GM12801 (cell line): ENCODE results near the gene KRTAP4-7.
"Not testable (repeated sequence)": the region's sequence is repeated elsewhere in the genome, so short reads cannot be mapped to it uniquely, and the experiment has no call there.

Source experiments
- TF ChIP-seq, protein P1 (sequence below): IDR thresholded peaks from one replicate; pipeline ENCODE4 v1.5.1; 2011; ENCODE audit warnings: control low read depth; ENCODE audit not compliant: insufficient read length; ENCODE audit errors: extremely low read depth

KRTAP4-7 gene

DNA sequence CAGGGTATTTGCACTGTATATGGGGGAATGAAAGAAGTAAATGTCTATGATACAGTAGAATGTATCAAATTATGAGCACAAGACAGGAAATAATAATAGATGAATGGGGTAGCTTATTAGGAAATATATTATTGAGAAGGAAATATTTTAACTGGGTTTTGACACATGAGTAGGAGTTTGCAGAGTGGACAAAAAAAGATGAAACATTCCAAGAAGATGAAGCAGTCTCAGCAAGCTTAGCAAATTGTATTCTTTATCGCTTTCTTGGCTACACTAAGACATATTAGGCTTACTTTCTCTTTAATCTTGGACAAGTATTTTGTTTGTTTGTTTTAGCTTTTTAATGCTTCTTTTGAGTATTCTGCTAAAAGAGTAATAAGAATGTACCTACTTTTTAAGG lies 19.9 kb downstream of the KRTAP4-7 start:
- TF ChIP-seq, protein P1, sequence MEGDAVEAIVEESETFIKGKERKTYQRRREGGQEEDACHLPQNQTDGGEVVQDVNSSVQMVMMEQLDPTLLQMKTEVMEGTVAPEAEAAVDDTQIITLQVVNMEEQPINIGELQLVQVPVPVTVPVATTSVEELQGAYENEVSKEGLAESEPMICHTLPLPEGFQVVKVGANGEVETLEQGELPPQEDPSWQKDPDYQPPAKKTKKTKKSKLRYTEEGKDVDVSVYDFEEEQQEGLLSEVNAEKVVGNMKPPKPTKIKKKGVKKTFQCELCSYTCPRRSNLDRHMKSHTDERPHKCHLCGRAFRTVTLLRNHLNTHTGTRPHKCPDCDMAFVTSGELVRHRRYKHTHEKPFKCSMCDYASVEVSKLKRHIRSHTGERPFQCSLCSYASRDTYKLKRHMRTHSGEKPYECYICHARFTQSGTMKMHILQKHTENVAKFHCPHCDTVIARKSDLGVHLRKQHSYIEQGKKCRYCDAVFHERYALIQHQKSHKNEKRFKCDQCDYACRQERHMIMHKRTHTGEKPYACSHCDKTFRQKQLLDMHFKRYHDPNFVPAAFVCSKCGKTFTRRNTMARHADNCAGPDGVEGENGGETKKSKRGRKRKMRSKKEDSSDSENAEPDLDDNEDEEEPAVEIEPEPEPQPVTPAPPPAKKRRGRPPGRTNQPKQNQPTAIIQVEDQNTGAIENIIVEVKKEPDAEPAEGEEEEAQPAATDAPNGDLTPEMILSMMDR = no peak

DNA sequence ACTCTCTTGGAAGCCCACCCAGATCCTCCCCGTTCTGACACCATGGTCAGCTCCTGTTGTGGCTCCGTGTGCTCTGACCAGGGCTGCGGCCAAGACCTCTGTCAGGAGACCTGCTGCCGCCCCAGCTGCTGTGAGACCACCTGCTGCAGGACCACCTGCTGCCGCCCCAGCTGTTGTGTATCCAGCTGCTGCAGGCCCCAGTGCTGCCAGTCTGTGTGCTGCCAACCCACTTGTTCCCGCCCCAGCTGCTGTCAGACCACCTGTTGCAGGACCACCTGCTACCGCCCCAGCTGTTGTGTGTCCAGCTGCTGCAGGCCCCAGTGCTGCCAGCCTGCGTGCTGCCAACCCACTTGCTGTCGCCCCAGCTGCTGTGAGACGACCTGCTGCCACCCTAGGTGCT lies 21.4 kb downstream of the KRTAP4-7 start, which contains the start of gene KRTAP4-9:
Gene KRTAP4-9 (plus strand): TSS at position 43 of the 400 bp plus-strand sequence. CDS start 0 bp downstream, at position 43.
- TF ChIP-seq, protein P1 = not testable (repeated sequence)

DNA sequence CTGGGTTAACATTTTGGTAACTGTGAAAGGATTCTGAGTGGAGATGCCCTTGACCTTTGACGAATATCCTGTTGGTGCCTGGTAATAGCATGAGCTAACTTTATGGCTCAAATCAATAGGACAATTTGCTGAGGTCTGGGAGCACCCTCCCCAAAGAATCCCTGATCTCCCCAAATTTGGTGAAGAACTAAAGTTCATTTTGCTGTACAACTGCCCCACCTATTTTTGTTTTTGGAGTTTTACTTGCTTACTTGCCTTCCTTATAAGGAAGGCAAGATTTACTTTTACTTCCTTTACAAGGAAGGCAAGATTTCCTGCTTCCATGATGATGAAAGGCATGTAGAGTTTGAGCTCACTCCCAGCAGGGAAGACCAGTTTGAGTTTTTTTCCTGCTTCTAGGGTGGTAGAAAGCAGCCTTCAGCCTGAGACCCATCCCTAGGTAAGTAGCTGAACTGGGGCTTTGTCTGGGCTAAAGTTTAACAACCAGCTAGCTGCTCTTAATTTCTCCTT lies 24.0 kb downstream of the KRTAP4-7 start:
- TF ChIP-seq, protein P1 = no peak

DNA sequence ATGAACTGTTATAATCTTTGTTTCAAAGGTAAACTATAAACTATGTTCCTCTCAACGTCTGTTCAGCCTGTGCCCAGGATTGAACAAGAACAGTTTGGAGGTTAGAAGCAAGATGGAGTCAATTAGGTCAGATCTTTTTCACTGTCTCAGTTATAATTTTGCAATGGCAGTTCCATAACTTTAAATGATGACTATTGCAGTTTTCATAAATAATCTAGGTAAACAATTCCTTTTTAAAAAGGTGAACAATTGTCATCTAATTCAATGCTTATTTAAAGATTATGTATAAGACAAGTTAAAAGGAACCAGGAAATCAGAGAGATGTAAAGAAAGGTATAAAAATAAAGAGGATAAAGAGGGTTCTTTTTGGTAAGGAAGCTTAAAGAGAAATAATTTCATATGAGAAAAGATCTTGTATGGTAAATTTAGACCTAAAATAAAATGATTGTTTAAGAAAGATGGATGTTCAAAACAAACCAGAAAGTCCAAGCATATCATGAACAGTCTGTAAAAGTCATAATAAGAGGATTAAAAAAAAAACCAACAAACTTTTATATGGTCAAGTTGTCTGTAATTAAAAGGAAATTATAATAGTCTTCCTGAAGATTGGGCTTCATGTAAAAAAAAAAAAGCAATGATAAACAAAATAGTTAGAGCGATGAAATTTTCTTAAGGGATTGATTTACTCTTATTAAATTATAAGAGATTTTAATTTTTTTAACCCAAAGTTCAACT lies 27.4 kb downstream of the KRTAP4-7 start:
- TF ChIP-seq, protein P1 = no peak

DNA sequence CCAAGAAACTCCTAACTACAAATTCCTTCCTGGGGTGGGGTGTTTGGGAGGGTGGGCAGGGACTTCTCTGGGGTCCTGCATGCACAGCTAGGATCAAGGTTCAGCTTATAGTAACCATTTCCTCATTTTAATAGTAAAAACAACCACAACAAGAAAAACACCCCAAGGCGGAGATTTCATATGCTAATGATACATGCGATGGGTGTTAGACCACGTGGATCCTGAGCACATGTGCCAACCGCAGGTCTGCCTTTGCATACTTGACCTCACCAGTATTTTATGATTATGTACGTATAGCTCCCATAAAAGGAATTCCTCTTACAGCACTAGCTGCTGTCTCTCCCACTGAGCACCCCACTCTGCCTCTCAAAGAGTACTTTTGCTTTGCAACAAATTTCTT lies 32.3 kb downstream of the KRTAP4-7 start:
- TF ChIP-seq, protein P1 = no peak

DNA sequence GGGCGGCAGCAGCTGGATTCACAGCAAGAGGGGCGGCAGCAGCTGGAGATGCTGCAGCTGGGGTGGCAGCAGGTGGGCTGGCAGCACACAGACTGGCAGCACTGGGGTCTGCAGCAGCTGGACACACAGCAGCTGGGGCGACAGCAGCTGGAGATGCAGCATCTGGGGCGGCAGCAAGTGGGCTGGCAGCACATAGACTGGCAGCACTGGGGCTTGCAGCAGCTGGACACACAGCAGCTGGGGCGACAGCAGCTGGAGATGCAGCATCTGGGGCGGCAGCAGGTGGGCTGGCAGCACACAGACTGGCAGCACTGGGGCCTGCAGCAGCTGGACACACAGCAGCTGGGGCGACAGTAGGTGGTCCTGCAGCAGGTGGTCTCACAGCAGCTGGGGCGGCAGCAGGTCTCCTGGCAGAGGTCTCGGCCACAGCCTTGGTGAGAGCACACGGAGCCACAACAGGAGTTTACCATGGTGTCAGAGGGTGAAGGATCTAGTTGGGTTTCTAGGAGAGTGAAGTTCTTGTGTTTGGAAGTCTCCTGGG lies 34.0 kb downstream of the KRTAP4-7 start, which contains the start of gene KRTAP4-11:
Gene KRTAP4-11 (minus strand): TSS at position 528 of the 541 bp plus-strand sequence. CDS start 58 bp downstream, at position 470.
- TF ChIP-seq, protein P1 = not testable (repeated sequence)

DNA sequence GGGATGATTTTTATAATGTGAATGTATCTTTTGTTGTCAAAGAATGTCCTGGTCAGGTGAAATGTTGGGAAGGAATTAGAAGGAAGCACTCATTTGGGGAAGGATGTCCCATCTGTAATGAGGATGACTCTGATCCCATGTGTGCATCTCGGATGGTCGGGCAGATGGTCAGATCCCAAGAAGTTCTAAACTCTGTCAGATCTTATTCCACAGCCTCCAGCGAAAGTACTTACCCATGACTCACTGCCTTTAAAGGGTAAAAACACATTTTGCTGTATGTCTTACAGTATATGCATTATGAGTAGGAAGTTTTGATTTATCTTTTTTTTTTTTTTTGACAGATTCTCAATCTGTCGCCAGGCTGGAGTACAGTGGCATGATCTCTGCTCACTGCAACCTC lies 34.8 kb downstream of the KRTAP4-7 start:
- TF ChIP-seq, protein P1 = no peak
